Measurements from ENCODE around the gene USP49.

DNA sequence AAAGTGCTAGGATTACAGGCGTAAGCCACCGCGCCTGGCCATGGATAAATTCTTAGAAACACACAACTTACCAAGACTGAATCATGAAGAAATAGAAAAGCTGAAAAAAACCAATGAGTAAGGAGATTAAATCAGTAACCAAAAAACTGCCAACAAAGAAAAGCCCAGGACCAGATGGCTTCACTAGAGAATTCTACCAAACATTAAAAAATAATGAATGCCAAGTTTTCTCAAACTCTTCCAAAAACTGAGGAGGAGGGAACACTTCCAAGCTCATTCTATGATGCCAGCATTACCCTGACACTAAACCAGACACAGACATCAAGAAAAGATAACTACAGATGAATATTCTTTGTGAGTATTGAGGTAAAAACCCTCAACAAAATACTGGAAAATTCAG, 44.3 kb downstream of the USP49 start:
- no peak for TF ChIP-seq TCF12 (IDR thresholded peaks at IDR 0.05)
- TF ChIP-seq, protein P1, sequence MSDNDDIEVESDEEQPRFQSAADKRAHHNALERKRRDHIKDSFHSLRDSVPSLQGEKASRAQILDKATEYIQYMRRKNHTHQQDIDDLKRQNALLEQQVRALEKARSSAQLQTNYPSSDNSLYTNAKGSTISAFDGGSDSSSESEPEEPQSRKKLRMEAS (IDR thresholded peaks at IDR 0.05; ENCODE audit: low read depth): no peak
- TF ChIP-seq, protein P2, sequence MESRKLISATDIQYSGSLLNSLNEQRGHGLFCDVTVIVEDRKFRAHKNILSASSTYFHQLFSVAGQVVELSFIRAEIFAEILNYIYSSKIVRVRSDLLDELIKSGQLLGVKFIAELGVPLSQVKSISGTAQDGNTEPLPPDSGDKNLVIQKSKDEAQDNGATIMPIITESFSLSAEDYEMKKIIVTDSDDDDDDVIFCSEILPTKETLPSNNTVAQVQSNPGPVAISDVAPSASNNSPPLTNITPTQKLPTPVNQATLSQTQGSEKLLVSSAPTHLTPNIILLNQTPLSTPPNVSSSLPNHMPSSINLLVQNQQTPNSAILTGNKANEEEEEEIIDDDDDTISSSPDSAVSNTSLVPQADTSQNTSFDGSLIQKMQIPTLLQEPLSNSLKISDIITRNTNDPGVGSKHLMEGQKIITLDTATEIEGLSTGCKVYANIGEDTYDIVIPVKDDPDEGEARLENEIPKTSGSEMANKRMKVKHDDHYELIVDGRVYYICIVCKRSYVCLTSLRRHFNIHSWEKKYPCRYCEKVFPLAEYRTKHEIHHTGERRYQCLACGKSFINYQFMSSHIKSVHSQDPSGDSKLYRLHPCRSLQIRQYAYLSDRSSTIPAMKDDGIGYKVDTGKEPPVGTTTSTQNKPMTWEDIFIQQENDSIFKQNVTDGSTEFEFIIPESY (IDR thresholded peaks at IDR 0.05; ENCODE audit: borderline replicate concordance, low read depth): no peak
- no peak for TF ChIP-seq CHD2 (IDR thresholded peaks at IDR 0.05; ENCODE audit: low read length, partially characterized antibody)
- TF ChIP-seq POLR2AphosphoS5 (IDR thresholded peaks at IDR 0.05; ENCODE audit: low read depth, low read length): no peak
- no peak for TF ChIP-seq ELF1 (IDR thresholded peaks at IDR 0.05)
- no peak for TF ChIP-seq NRF1 (IDR thresholded peaks at IDR 0.05; ENCODE audit: low read depth, low read length)
- TF ChIP-seq, protein P3, sequence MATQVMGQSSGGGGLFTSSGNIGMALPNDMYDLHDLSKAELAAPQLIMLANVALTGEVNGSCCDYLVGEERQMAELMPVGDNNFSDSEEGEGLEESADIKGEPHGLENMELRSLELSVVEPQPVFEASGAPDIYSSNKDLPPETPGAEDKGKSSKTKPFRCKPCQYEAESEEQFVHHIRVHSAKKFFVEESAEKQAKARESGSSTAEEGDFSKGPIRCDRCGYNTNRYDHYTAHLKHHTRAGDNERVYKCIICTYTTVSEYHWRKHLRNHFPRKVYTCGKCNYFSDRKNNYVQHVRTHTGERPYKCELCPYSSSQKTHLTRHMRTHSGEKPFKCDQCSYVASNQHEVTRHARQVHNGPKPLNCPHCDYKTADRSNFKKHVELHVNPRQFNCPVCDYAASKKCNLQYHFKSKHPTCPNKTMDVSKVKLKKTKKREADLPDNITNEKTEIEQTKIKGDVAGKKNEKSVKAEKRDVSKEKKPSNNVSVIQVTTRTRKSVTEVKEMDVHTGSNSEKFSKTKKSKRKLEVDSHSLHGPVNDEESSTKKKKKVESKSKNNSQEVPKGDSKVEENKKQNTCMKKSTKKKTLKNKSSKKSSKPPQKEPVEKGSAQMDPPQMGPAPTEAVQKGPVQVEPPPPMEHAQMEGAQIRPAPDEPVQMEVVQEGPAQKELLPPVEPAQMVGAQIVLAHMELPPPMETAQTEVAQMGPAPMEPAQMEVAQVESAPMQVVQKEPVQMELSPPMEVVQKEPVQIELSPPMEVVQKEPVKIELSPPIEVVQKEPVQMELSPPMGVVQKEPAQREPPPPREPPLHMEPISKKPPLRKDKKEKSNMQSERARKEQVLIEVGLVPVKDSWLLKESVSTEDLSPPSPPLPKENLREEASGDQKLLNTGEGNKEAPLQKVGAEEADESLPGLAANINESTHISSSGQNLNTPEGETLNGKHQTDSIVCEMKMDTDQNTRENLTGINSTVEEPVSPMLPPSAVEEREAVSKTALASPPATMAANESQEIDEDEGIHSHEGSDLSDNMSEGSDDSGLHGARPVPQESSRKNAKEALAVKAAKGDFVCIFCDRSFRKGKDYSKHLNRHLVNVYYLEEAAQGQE (IDR thresholded peaks at IDR 0.05; ENCODE audit: low read depth, low read length): no peak
- no peak for TF ChIP-seq EZH2phosphoT487 (IDR thresholded peaks at IDR 0.05; ENCODE audit: borderline replicate concordance, low read depth)
- TF ChIP-seq YY1 (IDR thresholded peaks at IDR 0.05; ENCODE audit: low read depth): no peak
- TF ChIP-seq, protein P4, sequence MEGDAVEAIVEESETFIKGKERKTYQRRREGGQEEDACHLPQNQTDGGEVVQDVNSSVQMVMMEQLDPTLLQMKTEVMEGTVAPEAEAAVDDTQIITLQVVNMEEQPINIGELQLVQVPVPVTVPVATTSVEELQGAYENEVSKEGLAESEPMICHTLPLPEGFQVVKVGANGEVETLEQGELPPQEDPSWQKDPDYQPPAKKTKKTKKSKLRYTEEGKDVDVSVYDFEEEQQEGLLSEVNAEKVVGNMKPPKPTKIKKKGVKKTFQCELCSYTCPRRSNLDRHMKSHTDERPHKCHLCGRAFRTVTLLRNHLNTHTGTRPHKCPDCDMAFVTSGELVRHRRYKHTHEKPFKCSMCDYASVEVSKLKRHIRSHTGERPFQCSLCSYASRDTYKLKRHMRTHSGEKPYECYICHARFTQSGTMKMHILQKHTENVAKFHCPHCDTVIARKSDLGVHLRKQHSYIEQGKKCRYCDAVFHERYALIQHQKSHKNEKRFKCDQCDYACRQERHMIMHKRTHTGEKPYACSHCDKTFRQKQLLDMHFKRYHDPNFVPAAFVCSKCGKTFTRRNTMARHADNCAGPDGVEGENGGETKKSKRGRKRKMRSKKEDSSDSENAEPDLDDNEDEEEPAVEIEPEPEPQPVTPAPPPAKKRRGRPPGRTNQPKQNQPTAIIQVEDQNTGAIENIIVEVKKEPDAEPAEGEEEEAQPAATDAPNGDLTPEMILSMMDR (IDR thresholded peaks at IDR 0.05): no peak
